GM12875 (cell line): Measurements from ENCODE around the gene PPARD.

Experiments
- H3K4me3 ChIP-seq: one replicate; pipeline ENCODE4 v1.5.1; 2011; ENCODE audit warnings: low read depth, low read length, control low read depth
- CTCF ChIP-seq: IDR thresholded peaks from 2 replicates; pipeline ENCODE4 v1.5.1; 2011; ENCODE audit warnings: low read depth, mild to moderate bottlenecking, control low read depth, inconsistent platforms, low read length, moderate library complexity, borderline replicate concordance; ENCODE audit not compliant: insufficient read depth

The PPARD gene

GRCh38 chr6:35343835-35344550 lies 1.6 kb downstream of the PPARD start:
- H3K4me3 ChIP-seq = no peak overlapping the region
- no peak for TF ChIP-seq CTCF

GRCh38 chr6:35351422-35351821 lies 9.1 kb downstream of the PPARD start:
- H3K4me3 ChIP-seq = no peak overlapping the region
- no peak for TF ChIP-seq CTCF

GRCh38 chr6:35352735-35353134 lies 10.4 kb downstream of the PPARD start:
- no peak overlapping the region for H3K4me3 ChIP-seq
- no peak for TF ChIP-seq CTCF

- TF ChIP-seq CTCF = no peak
Observed at GRCh38 chr6:35354361-35355135, 12.2 kb downstream of the PPARD start.

GRCh38 chr6:35356391-35356790 lies 14.0 kb downstream of the PPARD start:
- no peak overlapping the region for H3K4me3 ChIP-seq
- no peak for TF ChIP-seq CTCF

More at GRCh38 chr6:35354361-35355135, 12.2 kb downstream of the PPARD start:
- no peak overlapping the region for H3K4me3 ChIP-seq

- no peak for TF ChIP-seq CTCF
- no peak overlapping the region for H3K4me3 ChIP-seq
Observed at GRCh38 chr6:35357677-35358076, 15.3 kb downstream of the PPARD start.

GRCh38 chr6:35358086-35358485 lies 15.7 kb downstream of the PPARD start:
- TF ChIP-seq CTCF = no peak
- H3K4me3 ChIP-seq = no peak overlapping the region
